NT2/D1 (cell line): Measurements from ENCODE around the gene PPHLN1.

Experiments used
- YY1 ChIP-seq: IDR thresholded peaks from 2 replicates; pipeline ENCODE4 v1.6.1; 2011; ENCODE audit not compliant: insufficient read length, insufficient read depth
- ZNF274 ChIP-seq: IDR thresholded peaks from 2 replicates; pipeline ENCODE4 v1.6.1; 2011; ENCODE audit warnings: mild to moderate bottlenecking, low read depth, low read length

- TF ChIP-seq ZNF274 (no peak), YY1 (no peak)
Measured at GRCh38 chr12:42338280-42338679, 12.3 kb downstream of the PPHLN1 start.
